ENCODE results near the gene TRPM4. TPM values are rescaled to one million over a fixed set of nuclear protein-coding genes. Genes with fewer than 3 reads are reported as not detected.

TRPM4 gene
- total and polyA plus RNA-seq, 10 of the 15 experiments (the other 5 are each of a cell fraction or from before 2014, with no cell fraction given): 0.10 to 0.64 (median 0.15) TPM; not detected in 7

DNA sequence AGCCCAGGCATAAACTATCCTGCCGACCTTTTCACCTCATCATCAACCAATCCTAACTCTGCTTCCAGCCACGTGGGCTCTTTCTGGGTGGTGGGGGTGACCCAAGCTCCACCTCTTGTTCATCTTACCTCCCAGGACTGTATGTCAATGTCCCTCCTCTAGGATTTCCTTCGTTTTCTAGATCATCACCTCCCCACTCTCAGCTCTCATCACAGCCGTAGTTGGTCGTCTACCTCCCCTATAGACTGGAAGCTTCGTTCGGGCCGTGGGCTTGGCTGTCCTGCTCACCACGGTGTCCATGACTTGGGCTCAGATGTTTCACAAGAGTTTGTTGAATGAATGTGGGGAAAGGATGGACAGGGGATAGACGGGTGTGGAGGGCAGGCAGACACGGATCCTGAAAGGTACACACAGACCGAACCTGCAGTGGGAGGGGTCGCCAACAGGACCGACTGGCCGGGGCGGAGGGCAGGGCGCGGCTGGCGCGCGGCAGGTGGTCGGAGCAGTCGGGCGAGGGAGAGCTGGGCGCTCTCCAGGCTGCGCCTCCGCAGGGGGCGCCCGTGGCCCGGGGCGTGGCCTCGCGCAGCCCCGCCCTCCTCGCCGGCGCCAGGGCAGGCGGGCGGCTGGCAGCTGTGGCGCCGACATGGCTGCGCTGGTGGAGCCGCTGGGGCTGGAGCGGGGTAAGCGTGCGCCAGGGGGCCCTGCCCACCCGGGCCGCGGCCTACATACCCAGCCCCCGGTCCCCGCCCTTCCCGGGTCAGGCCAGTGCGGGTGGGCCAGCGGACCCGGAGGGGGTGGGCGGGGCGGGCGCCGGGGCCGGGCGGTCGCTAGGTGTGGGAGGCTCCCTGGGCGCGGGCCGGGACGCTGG is 43.6 kb upstream of the TRPM4 start, which contains the start of gene LIN7B (continued):
- no peak for TF ChIP-seq ZSCAN29 (IDR thresholded peaks at IDR 0.05)
- TF ChIP-seq ASH2L (IDR thresholded peaks at IDR 0.05; ENCODE audit: borderline replicate concordance, low read depth): no peak
- no peak for TF ChIP-seq POU2F2 (IDR thresholded peaks at IDR 0.05; ENCODE audit: borderline replicate concordance, low read depth, low read length)
- TF ChIP-seq TCF7 (IDR thresholded peaks at IDR 0.05; ENCODE audit: borderline replicate concordance): no peak
- no peak for TF ChIP-seq CBX3 (IDR thresholded peaks at IDR 0.05; ENCODE audit: borderline replicate concordance, low read depth)
- no peak for TF ChIP-seq PAX8 (IDR thresholded peaks at IDR 0.05)
- no peak for TF ChIP-seq SREBF1 (IDR thresholded peaks at IDR 0.05; ENCODE audit: low read length)
- TF ChIP-seq KDM1A (IDR thresholded peaks at IDR 0.05; ENCODE audit: borderline replicate concordance): no peak
- TF ChIP-seq NFYA (IDR thresholded peaks at IDR 0.05; ENCODE audit: borderline replicate concordance, low read depth, low read length): no peak
- TF ChIP-seq, protein P1, sequence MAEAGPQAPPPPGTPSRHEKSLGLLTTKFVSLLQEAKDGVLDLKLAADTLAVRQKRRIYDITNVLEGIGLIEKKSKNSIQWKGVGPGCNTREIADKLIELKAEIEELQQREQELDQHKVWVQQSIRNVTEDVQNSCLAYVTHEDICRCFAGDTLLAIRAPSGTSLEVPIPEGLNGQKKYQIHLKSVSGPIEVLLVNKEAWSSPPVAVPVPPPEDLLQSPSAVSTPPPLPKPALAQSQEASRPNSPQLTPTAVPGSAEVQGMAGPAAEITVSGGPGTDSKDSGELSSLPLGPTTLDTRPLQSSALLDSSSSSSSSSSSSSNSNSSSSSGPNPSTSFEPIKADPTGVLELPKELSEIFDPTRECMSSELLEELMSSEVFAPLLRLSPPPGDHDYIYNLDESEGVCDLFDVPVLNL (IDR thresholded peaks at IDR 0.05; ENCODE audit: low read depth, low read length): no peak
- no peak for TF ChIP-seq RAD21 (IDR thresholded peaks at IDR 0.05; ENCODE audit: insufficient read depth, low read depth, low read length)
- TF ChIP-seq RUNX3 (IDR thresholded peaks at IDR 0.05; ENCODE audit: low read length): no peak
- peak; percentile 69 for TF ChIP-seq DPF2 (IDR thresholded peaks at IDR 0.05)
- no peak for TF ChIP-seq HDAC2 (IDR thresholded peaks at IDR 0.05)
- peak; percentile 63; the same call in 1 of the 2 replicates for TF ChIP-seq TCF12 (IDR thresholded peaks at IDR 0.05; ENCODE audit: low read depth, low read length)
- no peak for TF ChIP-seq FOS (IDR thresholded peaks at IDR 0.05; ENCODE audit: borderline replicate concordance, extremely low read depth, insufficient read length)
- no peak for TF ChIP-seq SIX5 (IDR thresholded peaks at IDR 0.05; ENCODE audit: low read depth, low read length, severe bottlenecking)
- peak; percentile 48; the same call in 1 of the 2 replicates for TF ChIP-seq POLR2A (IDR thresholded peaks at IDR 0.05; ENCODE audit: low read depth, low read length)
- TF ChIP-seq ZNF274 (IDR thresholded peaks at IDR 0.05; ENCODE audit: insufficient read depth, insufficient read length): no peak
- TF ChIP-seq SUZ12 (IDR thresholded peaks at IDR 0.05; ENCODE audit: unreplicated experiment): no peak
- no peak for TF ChIP-seq STAT1 (conservative IDR thresholded peaks at IDR 0.05)
- no peak for TF ChIP-seq HCFC1 (IDR thresholded peaks at IDR 0.05; ENCODE audit: low read length)
- TF ChIP-seq, protein P2, sequence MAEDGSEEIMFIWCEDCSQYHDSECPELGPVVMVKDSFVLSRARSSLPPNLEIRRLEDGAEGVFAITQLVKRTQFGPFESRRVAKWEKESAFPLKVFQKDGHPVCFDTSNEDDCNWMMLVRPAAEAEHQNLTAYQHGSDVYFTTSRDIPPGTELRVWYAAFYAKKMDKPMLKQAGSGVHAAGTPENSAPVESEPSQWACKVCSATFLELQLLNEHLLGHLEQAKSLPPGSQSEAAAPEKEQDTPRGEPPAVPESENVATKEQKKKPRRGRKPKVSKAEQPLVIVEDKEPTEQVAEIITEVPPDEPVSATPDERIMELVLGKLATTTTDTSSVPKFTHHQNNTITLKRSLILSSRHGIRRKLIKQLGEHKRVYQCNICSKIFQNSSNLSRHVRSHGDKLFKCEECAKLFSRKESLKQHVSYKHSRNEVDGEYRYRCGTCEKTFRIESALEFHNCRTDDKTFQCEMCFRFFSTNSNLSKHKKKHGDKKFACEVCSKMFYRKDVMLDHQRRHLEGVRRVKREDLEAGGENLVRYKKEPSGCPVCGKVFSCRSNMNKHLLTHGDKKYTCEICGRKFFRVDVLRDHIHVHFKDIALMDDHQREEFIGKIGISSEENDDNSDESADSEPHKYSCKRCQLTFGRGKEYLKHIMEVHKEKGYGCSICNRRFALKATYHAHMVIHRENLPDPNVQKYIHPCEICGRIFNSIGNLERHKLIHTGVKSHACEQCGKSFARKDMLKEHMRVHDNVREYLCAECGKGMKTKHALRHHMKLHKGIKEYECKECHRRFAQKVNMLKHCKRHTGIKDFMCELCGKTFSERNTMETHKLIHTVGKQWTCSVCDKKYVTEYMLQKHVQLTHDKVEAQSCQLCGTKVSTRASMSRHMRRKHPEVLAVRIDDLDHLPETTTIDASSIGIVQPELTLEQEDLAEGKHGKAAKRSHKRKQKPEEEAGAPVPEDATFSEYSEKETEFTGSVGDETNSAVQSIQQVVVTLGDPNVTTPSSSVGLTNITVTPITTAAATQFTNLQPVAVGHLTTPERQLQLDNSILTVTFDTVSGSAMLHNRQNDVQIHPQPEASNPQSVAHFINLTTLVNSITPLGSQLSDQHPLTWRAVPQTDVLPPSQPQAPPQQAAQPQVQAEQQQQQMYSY (CRISPR knock-in tag; IDR thresholded peaks at IDR 0.05): no peak
- TF ChIP-seq, protein P3, sequence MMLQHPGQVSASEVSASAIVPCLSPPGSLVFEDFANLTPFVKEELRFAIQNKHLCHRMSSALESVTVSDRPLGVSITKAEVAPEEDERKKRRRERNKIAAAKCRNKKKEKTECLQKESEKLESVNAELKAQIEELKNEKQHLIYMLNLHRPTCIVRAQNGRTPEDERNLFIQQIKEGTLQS (IDR thresholded peaks at IDR 0.05; ENCODE audit: borderline replicate concordance, extremely low read depth, low read depth, low read length): no peak
- no peak for TF ChIP-seq HDAC6 (IDR thresholded peaks at IDR 0.05; ENCODE audit: unreplicated experiment)
